Stimulated activated effector memory CD8-positive, alpha-beta T cell treated with anti-CD3 and anti-CD28 coated beads, Interleukin-12 subunit alpha, Interleukin-12 subunit beta, amount 100 ng/mL, for 72 hours (primary cell): ENCODE measurements around the gene KCNC1.

Source experiments
- ATAC-seq: fragments of 150-1000 bp; cut with Tn5 transposase; 2 replicates; pipeline ENCODE4 v1.10.0; 2021
- DNase-seq, 2 donors: peaks; one replicate each; pipeline ENCODE4 v3.0.0; 2021 to 2022; ENCODE audit warnings: low spot score in 2 of 2
- H3K27ac Mint-ChIP-seq: one replicate; pipeline ENCODE4 v1.8.0; 2022; ENCODE audit warnings: mild to moderate bottlenecking, mixed read lengths
- H3K36me3 Mint-ChIP-seq: one replicate; pipeline ENCODE4 v1.8.0; 2022; ENCODE audit warnings: mild to moderate bottlenecking, mixed read lengths
- H3K4me1 Mint-ChIP-seq: one replicate; pipeline ENCODE4 v1.8.0; 2022; ENCODE audit warnings: mixed read lengths
- H3K4me3 Mint-ChIP-seq: one replicate; pipeline ENCODE4 v1.8.0; 2022; ENCODE audit warnings: mild to moderate bottlenecking, mixed read lengths
- H3K9me3 Mint-ChIP-seq: one replicate; pipeline ENCODE4 v1.8.0; 2022; ENCODE audit warnings: mixed read lengths

KCNC1 gene

DNA sequence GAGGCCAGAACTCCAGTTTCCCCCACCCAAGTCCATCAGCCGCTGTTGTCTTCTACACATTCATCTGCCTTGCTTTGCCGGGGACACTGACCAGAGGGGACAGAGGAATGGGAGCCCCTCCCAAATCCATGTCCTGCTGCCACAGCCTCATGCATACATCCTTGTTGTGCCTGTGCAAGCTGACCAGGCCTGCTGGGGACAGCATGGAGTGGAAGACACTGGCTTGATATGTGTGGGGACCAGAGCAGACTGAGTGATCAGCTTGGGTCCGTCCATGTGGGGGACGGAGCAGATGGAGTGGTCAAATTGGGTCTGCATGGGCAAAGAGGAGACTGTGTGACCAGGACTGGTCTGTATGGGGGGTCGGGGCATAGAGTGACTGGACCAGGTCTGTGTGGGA, 43.8 kb downstream of the KCNC1 start:
- no peaks in the 10 kb centered on the region for H3K9me3 Mint-ChIP-seq
- no peak overlapping the region for H3K27ac Mint-ChIP-seq
- no peaks in the 10 kb centered on the region for H3K36me3 Mint-ChIP-seq
- ATAC-seq (no peak), DNase-seq (no peak)
- H3K4me1 Mint-ChIP-seq, result no peaks in the 10 kb centered on the region
- no peak overlapping the region for H3K4me3 Mint-ChIP-seq

DNA sequence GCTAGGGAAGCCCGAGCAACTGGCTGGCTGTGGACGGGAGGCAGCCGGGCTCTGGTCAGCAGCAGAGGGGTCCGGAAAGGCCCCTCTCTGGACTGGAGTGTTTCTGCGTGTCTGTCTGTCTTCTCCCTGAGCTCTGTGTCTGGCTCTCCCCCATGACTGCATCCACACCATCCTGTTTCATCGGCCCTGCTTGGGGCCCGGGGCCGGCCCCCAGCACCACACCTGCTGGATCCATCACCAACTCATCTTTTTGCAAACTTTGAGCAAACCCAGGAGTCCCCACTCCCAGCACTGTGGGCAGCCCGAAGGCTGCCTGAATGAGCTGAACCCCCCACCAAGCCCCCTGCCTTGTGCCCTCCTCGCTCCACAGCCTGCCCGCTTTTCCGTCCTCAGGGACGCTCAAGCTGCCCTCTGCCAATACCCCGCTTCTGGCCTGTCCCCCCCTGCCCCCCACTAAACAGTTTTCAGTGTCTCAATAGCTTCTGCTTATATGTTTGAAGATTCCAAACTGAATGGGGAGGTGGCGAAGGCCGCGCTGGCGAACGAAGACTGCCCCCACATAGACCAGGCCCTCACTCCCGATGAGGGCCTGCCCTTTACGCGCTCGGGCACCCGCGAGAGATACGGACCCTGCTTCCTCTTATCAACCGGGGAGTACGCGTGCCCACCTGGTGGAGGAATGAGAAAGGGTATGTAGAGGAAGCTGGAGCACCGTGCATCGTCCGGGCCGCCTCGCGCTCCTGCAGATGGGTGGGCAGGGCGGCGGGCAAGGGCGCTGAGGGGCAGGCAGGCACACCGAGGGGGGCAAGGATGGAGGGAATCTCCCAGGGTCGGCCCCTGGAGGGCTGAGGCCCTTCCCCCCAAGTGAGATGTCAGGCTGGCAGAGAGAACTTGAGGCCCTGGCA, 44.6 kb downstream of the KCNC1 start:
- Mint-ChIP-seq H3K9me3 (no peaks in the 10 kb centered on the region), H3K4me1 (no peaks in the 10 kb centered on the region), H3K4me3 (no peak overlapping the region), H3K27ac (no peak overlapping the region), H3K36me3 (no peaks in the 10 kb centered on the region)
- DNase-seq, result no peak
- ATAC-seq, result no peak

DNA sequence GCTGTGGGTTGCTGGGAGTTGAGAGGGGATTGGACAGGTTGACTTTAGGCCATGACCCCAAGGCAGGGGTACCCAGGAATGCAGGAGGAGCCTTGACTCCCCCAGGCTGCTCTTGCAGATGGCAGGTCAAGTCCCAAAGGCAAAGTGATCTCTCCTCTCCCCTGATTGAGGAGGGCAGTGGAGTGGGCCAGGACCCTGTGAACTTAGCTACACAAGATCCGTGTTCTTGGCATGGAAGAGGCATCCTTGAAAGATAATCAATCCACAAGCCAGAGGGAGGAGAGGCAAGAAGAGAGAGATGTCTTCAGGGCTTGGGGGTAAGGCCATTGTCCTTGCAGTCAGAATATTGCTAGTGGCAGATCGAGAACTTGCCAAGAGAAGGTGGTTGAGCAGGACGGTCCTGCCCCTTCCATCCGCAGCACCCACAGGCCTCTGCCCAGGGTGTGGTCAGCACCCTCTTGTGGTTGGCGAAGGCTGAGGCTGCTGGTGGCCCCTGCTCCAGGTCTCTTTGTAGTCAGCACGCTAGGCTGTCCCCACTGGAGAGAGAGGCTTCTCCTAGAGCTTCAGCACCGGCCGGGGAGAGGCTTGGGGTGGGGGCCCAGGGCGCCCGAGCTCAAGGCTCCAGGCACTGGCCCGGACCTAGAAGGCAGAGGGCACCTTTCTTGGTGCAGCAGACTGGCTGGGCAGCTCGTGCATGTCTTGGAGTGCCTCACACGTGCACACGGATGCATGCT, 45.4 kb downstream of the KCNC1 start:
- H3K36me3 Mint-ChIP-seq, result no peaks in the 10 kb centered on the region
- H3K9me3 Mint-ChIP-seq, result no peaks in the 10 kb centered on the region
- no peak overlapping the region for H3K27ac Mint-ChIP-seq
- ATAC-seq, result no peak
- DNase-seq, result no peak
- no peak overlapping the region for H3K4me3 Mint-ChIP-seq
- H3K4me1 Mint-ChIP-seq, result no peaks in the 10 kb centered on the region

DNA sequence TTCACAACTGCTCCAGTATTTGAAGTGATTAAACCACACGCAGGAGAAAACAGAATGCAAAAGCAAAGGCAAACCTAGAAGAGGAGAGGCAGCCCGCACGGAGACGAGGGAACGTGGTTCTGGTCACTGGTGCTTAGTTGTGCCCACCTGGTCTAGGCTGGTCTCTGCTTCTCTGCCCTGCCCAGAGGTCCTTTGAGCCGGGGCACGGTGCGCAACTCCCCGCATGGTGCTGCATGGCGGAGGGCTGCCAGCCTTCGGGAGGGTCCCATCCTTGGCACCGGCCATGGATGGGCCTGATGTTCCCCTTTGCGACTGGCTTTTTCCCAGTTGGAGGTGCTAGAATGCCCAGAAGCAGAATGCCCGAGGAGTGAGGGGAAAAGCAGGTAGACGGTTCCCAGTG, 46.1 kb downstream of the KCNC1 start:
- H3K27ac Mint-ChIP-seq, result no peak overlapping the region
- DNase-seq (no peak), ATAC-seq (no peak)
- no peaks in the 10 kb centered on the region for H3K9me3 Mint-ChIP-seq
- H3K4me1 Mint-ChIP-seq, result no peaks in the 10 kb centered on the region
- no peaks in the 10 kb centered on the region for H3K36me3 Mint-ChIP-seq
- no peak overlapping the region for H3K4me3 Mint-ChIP-seq

DNA sequence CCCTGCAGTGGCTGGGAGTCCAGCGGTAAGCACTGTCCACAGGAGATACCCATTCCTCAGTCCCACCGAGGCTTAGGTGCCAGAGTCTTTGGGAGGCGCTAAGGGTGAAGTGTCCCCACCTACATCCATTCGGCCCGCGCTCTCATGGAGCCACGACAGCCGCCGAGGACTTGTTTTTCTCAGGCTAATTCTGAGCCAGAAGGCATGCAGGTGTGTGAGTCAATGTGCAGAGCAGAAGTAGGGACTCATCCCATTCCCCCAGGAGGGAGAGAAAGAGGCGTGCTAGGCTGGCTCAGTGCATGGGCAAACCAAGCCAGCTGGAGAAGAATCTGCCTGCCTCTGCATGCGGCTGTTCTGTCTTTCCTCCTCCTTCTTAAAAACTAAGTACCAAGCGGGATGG, 46.6 kb downstream of the KCNC1 start:
- no peak for DNase-seq
- Mint-ChIP-seq H3K4me1 (no peaks in the 10 kb centered on the region), H3K27ac (no peak overlapping the region), H3K36me3 (no peaks in the 10 kb centered on the region), H3K9me3 (no peaks in the 10 kb centered on the region), H3K4me3 (no peak overlapping the region)
- no peak for ATAC-seq

DNA sequence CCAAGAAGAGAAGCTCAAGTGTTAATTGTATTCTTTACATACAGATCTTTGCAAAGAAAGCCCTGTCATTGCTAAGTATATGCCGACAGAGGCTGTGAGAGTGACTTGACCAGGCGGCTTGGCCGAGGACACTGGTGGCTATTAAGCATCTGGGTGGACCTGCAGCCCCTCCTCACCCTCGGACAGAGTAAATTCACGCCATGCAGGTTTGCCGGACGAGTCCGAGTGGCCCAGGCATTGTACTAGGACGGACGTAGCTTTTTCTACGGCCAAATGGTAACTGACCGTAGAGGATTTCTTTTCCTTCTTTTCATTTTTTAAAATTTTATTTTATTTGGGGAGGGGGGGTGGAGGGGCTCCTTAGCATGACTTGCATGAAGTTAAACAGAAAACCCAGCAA, 47.0 kb downstream of the KCNC1 start:
- DNase-seq (no peak), ATAC-seq (no peak)
- H3K4me1 Mint-ChIP-seq, result no peaks in the 10 kb centered on the region
- no peak overlapping the region for H3K27ac Mint-ChIP-seq
- no peaks in the 10 kb centered on the region for H3K9me3 Mint-ChIP-seq
- no peak overlapping the region for H3K4me3 Mint-ChIP-seq
- H3K36me3 Mint-ChIP-seq, result no peaks in the 10 kb centered on the region

DNA sequence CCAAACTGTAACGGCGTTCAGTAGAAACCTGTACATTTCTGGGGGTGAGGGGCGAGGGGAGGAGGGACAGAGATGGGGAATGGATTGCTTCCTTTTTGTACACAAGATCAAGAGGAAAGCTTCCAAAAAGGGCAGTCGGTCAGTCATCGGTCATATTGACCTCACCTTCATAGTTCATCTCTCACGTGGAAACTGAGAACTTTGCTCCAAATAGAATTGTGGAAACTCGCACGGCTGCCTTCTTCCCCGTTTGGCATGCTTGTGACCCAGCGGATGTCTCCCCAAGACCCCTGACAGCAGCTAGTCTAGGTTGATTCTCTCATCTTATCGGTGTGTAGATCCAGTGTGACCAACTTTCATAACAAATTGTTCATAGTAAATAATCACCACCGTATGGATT, 47.6 kb downstream of the KCNC1 start:
- no peak for ATAC-seq
- no peaks in the 10 kb centered on the region for H3K4me1 Mint-ChIP-seq

DNA sequence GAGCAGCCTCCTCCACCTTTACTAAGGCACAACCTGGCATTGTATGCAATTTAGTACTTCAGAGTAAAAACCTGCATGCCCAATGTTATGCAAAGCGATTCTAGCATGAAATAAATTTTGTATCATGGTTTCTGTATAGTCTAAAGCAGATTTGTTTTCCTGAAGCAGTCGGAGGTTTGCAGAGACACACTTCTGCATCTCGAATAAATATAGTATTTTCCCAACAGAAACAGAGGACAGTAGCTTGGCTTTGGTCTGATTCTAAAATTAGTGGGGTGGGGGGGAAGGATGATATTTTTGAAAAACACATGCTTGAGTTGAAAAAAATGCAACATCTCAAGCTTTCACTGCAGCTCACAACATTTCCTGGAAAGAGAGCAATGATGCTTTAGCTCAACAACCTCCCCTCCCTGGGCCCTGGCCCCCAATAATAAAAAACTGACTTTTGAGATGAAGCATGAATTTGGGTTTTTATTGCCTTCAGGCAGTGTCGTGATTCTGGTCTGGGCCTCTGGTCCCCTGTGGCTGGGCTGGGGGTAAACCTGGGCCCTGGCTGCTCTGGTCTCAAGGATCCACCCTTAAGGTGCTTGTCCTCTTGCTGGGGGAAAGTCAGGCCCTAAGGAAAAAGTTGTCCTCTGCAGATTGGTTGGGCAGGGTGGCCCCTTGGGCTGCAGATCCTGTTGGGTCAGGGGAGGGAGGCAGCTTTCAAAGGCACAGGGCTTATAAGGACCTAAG, 48.2 kb downstream of the KCNC1 start:
- DNase-seq, result no peak
- no peak for ATAC-seq
- Mint-ChIP-seq H3K36me3 (no peaks in the 10 kb centered on the region), H3K9me3 (no peaks in the 10 kb centered on the region), H3K4me1 (no peaks in the 10 kb centered on the region), H3K27ac (no peak overlapping the region), H3K4me3 (no peak overlapping the region)

More for the DNA sequence above, 47.6 kb downstream of the KCNC1 start:
- Mint-ChIP-seq H3K9me3 (no peaks in the 10 kb centered on the region), H3K36me3 (no peaks in the 10 kb centered on the region), H3K27ac (no peak overlapping the region), H3K4me3 (no peak overlapping the region)
- no peak for DNase-seq

DNA sequence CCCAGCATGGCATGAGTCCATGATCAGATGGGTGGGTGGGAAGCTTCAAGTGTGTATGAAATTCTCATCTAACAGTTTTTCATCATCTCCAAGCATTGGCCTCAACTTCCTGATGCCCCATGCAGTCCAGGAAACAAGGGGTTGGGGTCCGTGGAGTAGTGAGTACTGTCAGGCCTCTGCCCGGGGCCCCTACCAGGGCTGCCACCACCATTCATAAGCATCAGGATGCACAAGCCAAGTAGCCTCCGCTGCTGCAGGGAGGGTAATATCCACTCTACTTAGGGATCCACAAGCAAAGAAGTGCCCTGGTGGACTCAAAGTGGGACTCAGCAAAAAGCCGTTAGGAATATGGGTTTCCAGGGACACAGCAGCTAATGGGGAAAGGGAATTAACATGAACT, 49.3 kb downstream of the KCNC1 start:
- Mint-ChIP-seq H3K4me1 (no peaks in the 10 kb centered on the region), H3K36me3 (no peaks in the 10 kb centered on the region), H3K27ac (no peak overlapping the region), H3K9me3 (peaks cover 2% of the 10 kb centered on the region), H3K4me3 (no peak overlapping the region)
- DNase-seq (no peak), ATAC-seq (no peak)

DNA sequence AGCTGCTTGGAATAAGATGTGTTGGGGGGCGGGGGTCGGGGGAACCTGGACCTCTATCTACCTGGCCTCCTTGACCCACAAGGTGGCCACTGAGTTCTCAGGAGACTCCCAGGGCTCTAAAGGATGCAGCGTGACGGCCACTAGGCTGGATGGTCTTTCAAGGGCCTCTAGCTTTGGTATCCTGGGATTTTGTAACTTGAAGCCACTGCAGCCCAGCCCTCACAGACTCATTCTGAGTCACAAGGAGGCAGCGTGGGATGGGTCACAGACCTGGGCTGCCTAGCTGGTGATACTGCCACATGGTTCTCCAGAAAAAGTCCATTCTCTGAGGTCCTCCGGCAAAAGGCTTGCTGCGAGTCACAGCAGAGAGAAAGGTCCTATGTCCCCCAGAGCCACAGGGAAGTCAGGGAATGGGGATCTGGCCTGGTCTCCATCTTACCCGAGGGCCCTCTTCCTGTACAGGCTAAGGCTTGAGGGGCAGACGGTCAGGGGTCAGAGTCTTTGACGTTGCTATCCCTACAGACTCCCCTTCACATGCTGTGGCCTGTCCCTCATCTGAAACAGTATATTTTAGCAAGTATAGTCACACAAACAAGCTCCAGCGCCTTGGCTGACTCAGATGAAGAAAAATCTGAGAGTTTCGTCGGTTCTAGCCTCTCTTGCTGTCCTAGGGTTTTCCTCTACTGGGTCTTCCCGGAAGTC, 52.4 kb downstream of the KCNC1 start:
- no peak overlapping the region for H3K4me3 Mint-ChIP-seq

DNA sequence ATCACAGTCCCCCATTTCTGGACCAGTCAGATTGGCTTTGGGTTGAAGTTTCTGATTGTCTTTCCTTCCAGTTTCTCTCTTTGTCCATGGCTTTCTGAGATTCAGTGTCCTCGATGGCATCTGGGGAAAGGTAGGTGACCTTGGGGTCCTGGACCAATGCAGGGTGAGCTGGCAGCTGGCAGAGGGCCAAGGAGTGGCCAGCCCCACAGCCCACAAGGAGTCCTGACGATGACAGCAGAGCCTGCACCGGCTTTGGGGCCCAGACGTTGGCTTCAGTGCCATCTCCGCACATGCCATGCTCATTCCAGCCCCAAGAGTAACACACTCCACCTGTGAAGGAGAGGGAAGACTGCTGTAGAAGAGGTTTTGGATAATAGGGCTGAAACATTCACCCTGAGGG, 53.5 kb downstream of the KCNC1 start:
- H3K36me3 Mint-ChIP-seq, result no peaks in the 10 kb centered on the region
- H3K4me1 Mint-ChIP-seq, result no peaks in the 10 kb centered on the region
- peaks cover 2% of the 10 kb centered on the region for H3K9me3 Mint-ChIP-seq
- no peak overlapping the region for H3K27ac Mint-ChIP-seq
- H3K4me3 Mint-ChIP-seq, result no peak overlapping the region
- no peak for DNase-seq
- ATAC-seq, result no peak

More for the DNA sequence above, 52.4 kb downstream of the KCNC1 start:
- Mint-ChIP-seq H3K36me3 (no peaks in the 10 kb centered on the region), H3K4me1 (no peaks in the 10 kb centered on the region), H3K9me3 (peaks cover 2% of the 10 kb centered on the region), H3K27ac (no peak overlapping the region)
- ATAC-seq (no peak), DNase-seq (no peak)

DNA sequence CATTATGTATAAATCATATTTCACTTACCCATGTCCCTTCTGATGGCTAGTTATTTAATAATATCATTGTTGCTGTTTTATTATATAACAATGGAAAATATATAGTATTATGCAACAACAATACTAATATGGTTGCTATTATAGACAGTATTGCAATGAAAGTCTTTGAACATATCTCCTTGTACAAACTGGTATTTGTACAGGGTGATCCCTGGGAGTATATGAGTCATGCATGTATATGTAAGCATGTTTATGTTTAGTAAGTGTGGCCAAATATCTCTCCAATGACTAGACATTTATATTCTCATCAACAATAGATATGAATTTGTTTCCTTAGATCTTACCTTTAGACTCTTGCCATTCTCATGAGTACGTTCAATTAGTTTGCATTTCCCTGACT, 55.9 kb downstream of the KCNC1 start:
- peaks cover 2% of the 10 kb centered on the region for H3K9me3 Mint-ChIP-seq
- DNase-seq (no peak), ATAC-seq (no peak)
- no peaks in the 10 kb centered on the region for H3K36me3 Mint-ChIP-seq
- H3K4me3 Mint-ChIP-seq, result no peak overlapping the region
- no peaks in the 10 kb centered on the region for H3K4me1 Mint-ChIP-seq
- no peak overlapping the region for H3K27ac Mint-ChIP-seq

DNA sequence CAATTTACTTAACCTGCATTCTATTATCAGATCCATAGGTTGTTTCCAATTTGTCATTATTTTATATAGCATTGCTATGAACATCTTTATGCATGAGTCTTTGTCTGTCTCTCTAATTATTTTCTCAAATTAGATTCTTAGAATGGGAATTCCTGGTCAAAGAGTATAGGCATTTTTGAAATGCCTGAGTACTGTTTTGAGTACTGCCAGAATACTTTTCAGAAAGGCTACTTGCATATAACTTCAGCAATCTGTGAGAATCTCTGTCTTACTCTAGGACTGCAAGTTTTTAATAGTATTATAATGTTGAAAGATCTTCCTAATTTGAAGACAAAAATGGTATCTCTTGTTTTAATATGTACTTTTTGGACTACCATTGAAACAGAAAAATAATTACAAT, 56.6 kb downstream of the KCNC1 start:
- Mint-ChIP-seq H3K9me3 (peaks cover 2% of the 10 kb centered on the region), H3K36me3 (no peaks in the 10 kb centered on the region), H3K4me3 (no peak overlapping the region), H3K4me1 (no peaks in the 10 kb centered on the region), H3K27ac (no peak overlapping the region)
- no peak for DNase-seq
- no peak for ATAC-seq

DNA sequence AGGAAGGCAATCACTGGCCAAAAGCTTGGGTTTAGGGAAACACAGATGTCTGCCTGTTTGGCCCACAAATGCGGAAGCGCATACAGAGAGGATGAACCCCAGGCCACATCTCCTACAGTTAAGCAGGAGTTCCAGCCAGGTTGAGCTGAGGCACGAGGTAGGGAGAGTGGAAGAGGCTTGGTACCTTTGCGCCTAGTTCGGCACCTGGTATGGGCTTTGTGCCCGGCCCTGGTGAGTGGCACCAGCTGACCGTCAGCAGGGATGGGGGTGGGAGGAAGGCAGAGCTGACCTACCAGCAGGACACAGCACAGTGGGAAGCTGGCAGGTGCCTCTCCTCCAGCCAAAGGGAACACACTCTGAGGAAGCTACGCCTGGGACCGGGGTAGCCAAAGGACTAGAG, 57.6 kb downstream of the KCNC1 start:
- DNase-seq (no peak), ATAC-seq (no peak)
- Mint-ChIP-seq H3K27ac (no peak overlapping the region), H3K4me3 (no peak overlapping the region), H3K36me3 (no peaks in the 10 kb centered on the region), H3K9me3 (peaks cover 2% of the 10 kb centered on the region), H3K4me1 (no peaks in the 10 kb centered on the region)

DNA sequence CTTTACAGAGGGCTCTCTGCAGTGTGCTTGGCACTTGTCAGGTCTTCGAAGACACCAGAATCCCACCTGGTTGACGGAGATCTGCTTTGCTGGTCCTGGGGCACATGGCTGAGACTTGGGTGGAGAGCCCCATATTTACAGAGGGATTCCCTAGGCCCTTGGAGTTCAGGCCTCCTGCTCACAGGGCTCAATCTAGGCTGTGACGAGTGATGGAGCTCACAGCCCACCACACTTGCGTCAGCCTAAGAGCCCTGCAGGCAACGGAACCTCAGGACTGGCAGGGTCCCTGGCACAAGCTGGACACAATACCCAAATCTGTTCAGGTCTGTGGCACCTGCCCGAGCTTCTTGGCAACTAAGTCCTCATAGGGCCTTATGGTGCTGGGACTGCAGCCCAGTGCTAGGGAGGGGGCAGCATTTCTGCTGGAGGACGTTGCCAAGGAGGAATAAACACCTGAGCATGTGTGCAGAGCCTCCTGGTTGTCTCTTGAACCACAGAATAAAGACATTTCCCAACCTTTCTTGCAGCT, 59.1 kb downstream of the KCNC1 start:
- no peaks in the 10 kb centered on the region for H3K36me3 Mint-ChIP-seq
- no peak for ATAC-seq
- peaks cover under 1% of the 10 kb centered on the region for H3K9me3 Mint-ChIP-seq
- no peak overlapping the region for H3K27ac Mint-ChIP-seq
- no peak for DNase-seq
- no peaks in the 10 kb centered on the region for H3K4me1 Mint-ChIP-seq
- no peak overlapping the region for H3K4me3 Mint-ChIP-seq
